Endothelial cell of umbilical vein (primary cell): ENCODE measurements around the gene ACTR8. TPM values are rescaled to one million over a fixed set of nuclear protein-coding genes. Genes with fewer than 3 reads are reported as not detected.

ENCODE experiments used
- BruUV-seq: library from RNA; stranded (reverse); fragments of 400-500 nt; replicated peaks from 2 replicates; lab custom pipeline; 2021; lab: Mats Ljungman, UMichigan
- CTCF ChIA-PET: fragments of 300-600, 350-600 bp; sonication (Branson Sonifier 250); formaldehyde crosslinking; loops from one replicate; lab custom pipeline; 2021; ENCODE audit warnings: antibody characterized with exemption, inconsistent platforms; lab: Charles Lee
- POLR2A ChIA-PET: fragments of 300-600, 350-600 bp; sonication (Branson Sonifier 250); formaldehyde crosslinking; loops from one replicate; lab custom pipeline; 2021; ENCODE audit warnings: antibody characterized with exemption, inconsistent platforms; lab: Charles Lee
- DNase-seq: peaks from one replicate; pipeline ENCODE4 v3.0.0-alpha.2; 2011; ENCODE audit warnings: low read depth, low spot score
- FAIRE-seq: peaks from 2 replicates; lab custom pipeline; 2011; peaks lifted over from hg19 to GRCh38; lab: Jason Lieb, UNC
- H2AFZ ChIP-seq: 2 replicates; pipeline ENCODE4 v1.6.0; 2012; ENCODE audit warnings: low read depth, low read length, control low read depth, inconsistent platforms
- H3K27ac ChIP-seq: 2 replicates; pipeline ENCODE4 v1.5.1; 2011; ENCODE audit warnings: low read depth, mild to moderate bottlenecking, control low read depth, low read length, moderate library complexity; ENCODE audit not compliant: insufficient read depth
- H3K27me3 ChIP-seq, 2 experiments: 2 replicates each; pipeline versions ENCODE4 v1.6.0 to v1.6.1; 2011; ENCODE audit warnings: low read length in 2 of 2, mixed read lengths in 1 of 2; ENCODE audit not compliant: control insufficient read depth in 2 of 2, insufficient read depth in 2 of 2
- H3K36me3 ChIP-seq, 2 experiments: 2 replicates in 1 of 2; 3 replicates in 1 of 2; pipeline ENCODE4 v1.5.1; 2011; ENCODE audit warnings: low read length in 2 of 2, mild to moderate bottlenecking in 1 of 2, moderate library complexity in 1 of 2; ENCODE audit not compliant: control insufficient read depth in 2 of 2, insufficient read depth in 2 of 2; ENCODE audit errors: extremely low read depth in 1 of 2
- H3K4me1 ChIP-seq: 3 replicates; pipeline ENCODE4 v1.5.1; 2011; ENCODE audit warnings: mild to moderate bottlenecking, low read length; ENCODE audit not compliant: control insufficient read depth, insufficient read depth; ENCODE audit errors: extremely low read depth
- H3K4me2 ChIP-seq: 2 replicates; pipeline ENCODE4 v1.6.1; 2011; ENCODE audit warnings: low read length, control low read depth, mixed read lengths; ENCODE audit not compliant: insufficient read depth
- H3K4me3 ChIP-seq, 3 experiments: fragments of 200-600 bp in 1 of 3; sonication (generic), shearing (Covaris generic) in 1 of 3; replicated peaks in 1 of 3; 2 replicates each; pipeline ENCODE4 v1.5.1; 2011 to 2016; ENCODE audit warnings: control low read depth in 3 of 3, low read length in 3 of 3, mild to moderate bottlenecking in 2 of 3, inconsistent platforms in 1 of 3, low read depth in 1 of 3, moderate library complexity in 1 of 3; ENCODE audit not compliant: insufficient read depth in 1 of 3
- H3K79me2 ChIP-seq: 2 replicates; pipeline ENCODE4 v1.6.0; 2012; ENCODE audit warnings: low read length, inconsistent platforms; ENCODE audit not compliant: control insufficient read depth, insufficient read depth
- H3K9ac ChIP-seq: replicated peaks from 2 replicates; pipeline ENCODE3; 2011; ENCODE audit warnings: low read length, control low read depth; ENCODE audit not compliant: insufficient read depth; ENCODE audit errors: extremely low read depth
- H3K9me1 ChIP-seq: replicated peaks from 3 replicates; pipeline ENCODE4 v1.6.0; 2011; ENCODE audit warnings: mild to moderate bottlenecking, low read length; ENCODE audit not compliant: control insufficient read depth, insufficient read depth; ENCODE audit errors: extremely low read depth
- H3K9me3 ChIP-seq: replicated peaks from 2 replicates; pipeline ENCODE4 v1.5.1; 2012; ENCODE audit warnings: low read length, inconsistent platforms; ENCODE audit not compliant: control insufficient read depth, insufficient read depth
- H4K20me1 ChIP-seq: replicated peaks from 2 replicates; pipeline ENCODE3; 2011; ENCODE audit warnings: mild to moderate bottlenecking, low read length; ENCODE audit not compliant: control insufficient read depth, insufficient read depth; ENCODE audit errors: extremely low read depth
- EZH2 ChIP-seq: IDR thresholded peaks from 2 replicates; pipeline ENCODE4 v1.6.1; 2012; ENCODE audit warnings: borderline replicate concordance, low read depth, mild to moderate bottlenecking, moderate library complexity, low read length, inconsistent platforms; ENCODE audit not compliant: severe bottlenecking
- GATA2 ChIP-seq: IDR thresholded peaks from 2 replicates; pipeline ENCODE4 v1.7.0; 2011; ENCODE audit warnings: low read depth, mild to moderate bottlenecking, moderate library complexity, mixed read lengths, low read length; ENCODE audit not compliant: insufficient read length, insufficient read depth
- JUN ChIP-seq: IDR thresholded peaks from 2 replicates; pipeline ENCODE4 v1.6.1; 2011; ENCODE audit warnings: borderline replicate concordance, low read depth; ENCODE audit not compliant: insufficient read length, insufficient read depth
- MYC ChIP-seq: IDR thresholded peaks from one replicate; pipeline ENCODE4 v1.6.1; 2011; ENCODE audit warnings: mild to moderate bottlenecking, low read depth, low read length
- POLR2A ChIP-seq: IDR thresholded peaks from 2 replicates; pipeline ENCODE4 v1.6.1; 2012; ENCODE audit warnings: low read depth, mild to moderate bottlenecking, control low read depth, low read length
- dilution Hi-C: fragments of 300-500 bp; cut with MboI; formaldehyde crosslinking; loops from one replicate; pipeline ENCODE4 v1.15.0; 2019; ENCODE audit warnings: low sequenced_read_pairs; ENCODE audit not compliant: extremely low pct_ligation_motif_present
- intact Hi-C: fragments of 100-400 bp; cut with micrococcal nuclease; formaldehyde crosslinking; loops from one replicate; pipeline ENCODE4 v1.10.0; 2022
- polyA plus RNA-seq, 4 experiments: library from polyadenylated mRNA; depleted of rRNA in 3 of 4; stranded (reverse) in 3 of 4; unstranded in 1 of 4; fragments of >200 nt; gene quantifications; 2 replicates each; pipeline versions ENCODE4 v1.2.1 to v1.2.3, GENCODE V29; 2011 to 2012; ENCODE audit warnings: missing spikeins in 1 of 4
- total RNA-seq: library from RNA; stranded (reverse); gene quantifications from 2 replicates; pipeline ENCODE4 v1.2.3, GENCODE V29; 2021
- TF ChIP-seq, protein P1 (sequence below), 2 donors: IDR thresholded peaks; 1 replicate in 1 of 2; 2 replicates in 1 of 2; pipeline ENCODE4 v1.5.1; 2011; ENCODE audit warnings: low read length in 2 of 2, mild to moderate bottlenecking in 2 of 2, moderate library complexity in 2 of 2, control low read depth in 1 of 2, inconsistent platforms in 1 of 2, low read depth in 1 of 2; ENCODE audit not compliant: insufficient read depth in 1 of 2; ENCODE audit errors: extremely low read depth in 1 of 2

Gene ACTR8
- total and polyA plus RNA-seq, 2 donors (not counting 3 experiments of a cell fraction or from before 2014, with no cell fraction given): 14.4 to 42.0 TPM

DNA sequence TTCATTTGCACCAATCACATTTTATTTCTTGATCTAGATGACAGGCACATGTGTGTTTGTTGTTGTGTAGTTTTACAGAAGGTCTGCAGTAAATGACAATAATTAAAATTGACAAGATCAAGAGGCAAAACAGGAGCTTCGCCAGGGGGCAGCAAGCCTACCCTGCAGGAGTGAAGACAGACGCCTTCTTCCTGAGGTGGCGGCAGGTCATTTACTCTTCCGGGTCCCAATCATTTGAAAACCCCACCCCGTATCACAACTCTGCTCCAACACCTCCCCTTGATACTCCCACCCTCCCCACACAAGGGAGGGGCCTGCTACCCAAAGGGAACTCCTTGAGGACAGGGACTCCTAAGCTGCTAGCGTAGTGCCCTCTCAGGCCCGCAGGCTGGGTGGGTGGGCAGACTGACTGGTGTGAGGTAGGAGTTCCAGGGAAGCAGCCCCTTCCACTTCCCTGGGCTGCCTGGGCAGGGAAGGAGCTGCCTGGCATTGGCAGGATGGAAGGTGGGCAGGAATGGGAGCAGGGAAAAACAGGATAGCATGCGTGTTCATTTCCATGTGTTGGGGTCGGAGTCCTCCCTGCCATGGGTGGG, 48.8 kb downstream of the ACTR8 start:
- Histone ChIP-seq H3K9me3 (no peaks in the 10 kb centered on the region), H4K20me1 (no peaks in the 10 kb centered on the region), H3K4me1 (no peaks in the 10 kb centered on the region), H3K27ac (no peak overlapping the region), H3K36me3 (no peaks in the 10 kb centered on the region), H3K9ac (no peak overlapping the region), H3K4me2 (no peak overlapping the region), H3K27me3 (no peaks in the 10 kb centered on the region), H3K4me3 (no peak overlapping the region), H2AFZ (no peak overlapping the region), H3K79me2 (no peaks in the 10 kb centered on the region), H3K9me1 (no peaks in the 10 kb centered on the region)
- intact Hi-C loops (no loop called here), dilution Hi-C loops (no loop called here)
- no TSS peak for BruUV-seq
- FAIRE-seq (no peak), DNase-seq (no peak)
- POLR2A ChIA-PET: no interaction called here
- TF ChIP-seq MYC: no peak
- no peak for TF ChIP-seq EZH2
- no peak for TF ChIP-seq GATA2
- no peak for TF ChIP-seq JUN
- TF ChIP-seq, protein P1, sequence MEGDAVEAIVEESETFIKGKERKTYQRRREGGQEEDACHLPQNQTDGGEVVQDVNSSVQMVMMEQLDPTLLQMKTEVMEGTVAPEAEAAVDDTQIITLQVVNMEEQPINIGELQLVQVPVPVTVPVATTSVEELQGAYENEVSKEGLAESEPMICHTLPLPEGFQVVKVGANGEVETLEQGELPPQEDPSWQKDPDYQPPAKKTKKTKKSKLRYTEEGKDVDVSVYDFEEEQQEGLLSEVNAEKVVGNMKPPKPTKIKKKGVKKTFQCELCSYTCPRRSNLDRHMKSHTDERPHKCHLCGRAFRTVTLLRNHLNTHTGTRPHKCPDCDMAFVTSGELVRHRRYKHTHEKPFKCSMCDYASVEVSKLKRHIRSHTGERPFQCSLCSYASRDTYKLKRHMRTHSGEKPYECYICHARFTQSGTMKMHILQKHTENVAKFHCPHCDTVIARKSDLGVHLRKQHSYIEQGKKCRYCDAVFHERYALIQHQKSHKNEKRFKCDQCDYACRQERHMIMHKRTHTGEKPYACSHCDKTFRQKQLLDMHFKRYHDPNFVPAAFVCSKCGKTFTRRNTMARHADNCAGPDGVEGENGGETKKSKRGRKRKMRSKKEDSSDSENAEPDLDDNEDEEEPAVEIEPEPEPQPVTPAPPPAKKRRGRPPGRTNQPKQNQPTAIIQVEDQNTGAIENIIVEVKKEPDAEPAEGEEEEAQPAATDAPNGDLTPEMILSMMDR (IDR thresholded peaks at IDR 0.05; ENCODE audit: extremely low read depth in 1 of 2, insufficient read depth in 1 of 2, low read depth in 1 of 2, low read length in 2 of 2): no peak
- TF ChIP-seq POLR2A: no peak
- CTCF ChIA-PET: no interaction called here
